ENCODE results near the gene VAMP3.
"Not testable (repeated sequence)": the region's sequence is repeated elsewhere in the genome, so short reads cannot be mapped to it uniquely, and the experiment has no call there.

VAMP3 gene

DNA sequence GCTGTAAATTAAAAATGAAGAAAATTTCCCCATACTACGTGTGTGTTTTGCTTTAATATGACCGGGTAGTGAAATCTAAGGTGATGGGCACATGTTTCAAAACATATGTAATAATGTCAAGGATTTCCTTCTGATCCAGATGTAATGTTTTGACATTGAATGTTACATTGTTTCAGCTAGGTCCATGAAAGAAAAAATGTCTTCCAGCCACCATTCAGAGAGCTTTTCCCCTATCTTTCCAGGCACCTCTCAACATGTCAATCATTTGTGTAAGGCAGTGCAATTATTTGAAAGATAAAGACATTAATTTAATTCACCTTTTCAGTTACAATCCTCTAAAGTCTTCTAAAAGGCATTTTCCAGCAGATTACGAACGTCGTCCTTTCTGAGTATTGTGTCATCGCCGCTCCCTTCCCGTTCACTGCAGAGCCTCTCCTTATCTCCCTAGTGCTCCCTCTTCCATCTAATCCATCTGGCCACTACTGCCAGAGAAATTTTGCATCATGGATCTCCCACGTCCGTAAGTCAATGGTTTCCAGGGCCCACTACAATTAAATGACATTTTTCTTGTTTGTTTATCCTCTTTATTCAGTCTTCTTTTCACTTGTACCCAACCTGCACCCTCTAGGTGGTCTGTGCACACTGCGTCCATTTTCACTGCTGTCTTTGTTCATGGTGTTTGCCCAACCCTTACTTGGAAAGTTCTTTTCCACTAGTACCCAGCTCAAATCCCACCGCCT is 1.3 kb upstream of the VAMP3 start:
- DNase-seq, result no peak

DNA sequence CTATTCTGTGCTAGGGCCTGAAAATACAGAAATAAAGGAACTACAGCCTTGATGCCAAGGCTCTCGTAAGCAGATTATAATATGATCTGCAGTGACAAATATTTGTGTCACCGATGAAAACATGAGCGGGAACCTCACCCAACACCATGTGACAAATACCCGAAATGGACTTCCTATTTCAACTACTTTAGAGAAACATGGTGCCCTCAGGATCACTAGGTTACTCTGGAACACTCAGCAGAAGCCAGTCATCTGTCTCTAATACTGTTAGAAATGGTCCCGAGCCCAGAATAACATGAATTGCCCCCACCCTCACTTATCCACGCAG is 463 bp upstream of the VAMP3 start:
- peak in 1 of 2 donors; percentile 40 for DNase-seq

- DNase-seq, result no peak
Measured at GRCh38 chr1:7771823-7772299, 765 bp downstream of the VAMP3 start.

DNA sequence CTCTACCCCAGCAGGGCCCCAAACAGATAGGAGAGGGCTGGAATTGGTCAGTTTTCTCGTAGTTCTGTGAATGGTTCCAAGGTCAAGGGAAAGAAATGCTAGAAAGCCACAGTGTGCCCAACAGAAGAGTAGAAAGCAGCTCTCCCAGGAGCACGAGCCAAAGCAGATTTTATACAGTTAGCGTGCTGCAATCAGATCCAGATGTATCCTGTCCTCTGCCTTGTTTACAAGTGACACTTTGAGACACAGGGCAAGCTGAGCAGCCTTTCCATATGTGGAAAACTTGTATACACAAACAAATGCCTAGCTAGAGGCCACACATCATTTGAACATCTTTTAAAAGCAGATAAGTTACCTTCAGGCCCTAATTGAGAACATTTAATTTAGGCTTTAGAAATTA is 6.5 kb downstream of the VAMP3 start:
- no peak for DNase-seq

GRCh38 chr1:7778133-7778628 is 7.1 kb downstream of the VAMP3 start:
- DNase-seq, result no peak

DNA sequence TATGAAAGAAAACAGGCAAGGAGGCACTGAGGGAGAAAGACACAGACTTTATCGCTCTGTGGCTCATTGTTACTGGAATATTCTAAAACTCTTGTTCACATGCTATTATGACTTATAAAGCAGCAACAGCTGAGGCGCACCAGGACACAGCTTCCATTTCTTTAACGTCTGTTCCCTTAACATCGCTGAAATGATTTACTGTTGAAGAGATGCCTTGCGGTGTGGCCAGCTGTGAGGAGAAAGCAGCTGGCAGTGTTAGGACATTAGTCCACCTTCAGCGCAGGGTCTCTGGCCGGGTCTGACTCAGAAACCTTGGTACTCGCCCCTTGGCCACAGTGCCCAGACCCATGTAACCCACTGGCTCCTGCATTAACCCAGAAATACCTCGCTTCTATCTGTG is 9.9 kb downstream of the VAMP3 start:
- DNase-seq, result no peak

GRCh38 chr1:7781501-7781900 is 10.4 kb downstream of the VAMP3 start:
- no peak for DNase-seq

DNA sequence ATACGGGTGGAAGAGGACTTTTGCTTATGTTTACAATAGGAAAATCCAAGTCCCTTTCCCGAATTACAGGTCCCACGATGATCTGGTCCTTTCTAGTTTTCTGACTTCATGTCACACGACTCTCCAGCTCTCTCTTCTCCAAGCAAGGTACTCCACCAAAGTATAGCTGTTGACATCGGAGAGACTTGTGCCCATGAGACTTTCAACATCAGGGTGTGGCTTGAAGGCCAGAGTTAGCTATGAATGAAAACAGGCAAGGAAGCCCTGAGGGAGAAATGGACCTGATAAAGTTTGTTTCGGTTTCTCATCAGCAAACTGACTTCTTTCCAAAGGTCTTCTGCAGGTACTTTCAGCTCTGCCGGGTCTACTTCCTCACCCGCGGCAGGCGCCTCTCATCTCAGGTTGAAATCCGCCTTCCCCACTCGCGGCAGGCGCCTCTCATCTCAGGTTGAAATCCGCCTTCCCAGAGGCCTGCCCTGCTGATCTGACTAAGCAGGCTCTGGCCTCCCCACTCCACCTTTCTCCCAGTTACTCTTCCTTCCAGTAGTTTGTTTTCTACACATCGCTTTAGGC is 10.9 kb downstream of the VAMP3 start:
- DNase-seq, result peak in 1 of 2 donors; percentile 27

GRCh38 chr1:7783178-7783711 is 12.1 kb downstream of the VAMP3 start:
- DNase-seq, result no peak

GRCh38 chr1:7783826-7784491 is 12.9 kb downstream of the VAMP3 start, which contains the start of gene PER3:
TSS of gene PER3 (plus strand) at chr1:7784291. CDS start at chr1:7784878, 587 bp downstream.
- peak; percentile 93 to 94 for DNase-seq

GRCh38 chr1:7784492-7785071 is 13.5 kb downstream of the VAMP3 start:
- DNase-seq, result no peak

- no peak for DNase-seq
Measured at GRCh38 chr1:7785108-7785507, 14.0 kb downstream of the VAMP3 start.

DNA sequence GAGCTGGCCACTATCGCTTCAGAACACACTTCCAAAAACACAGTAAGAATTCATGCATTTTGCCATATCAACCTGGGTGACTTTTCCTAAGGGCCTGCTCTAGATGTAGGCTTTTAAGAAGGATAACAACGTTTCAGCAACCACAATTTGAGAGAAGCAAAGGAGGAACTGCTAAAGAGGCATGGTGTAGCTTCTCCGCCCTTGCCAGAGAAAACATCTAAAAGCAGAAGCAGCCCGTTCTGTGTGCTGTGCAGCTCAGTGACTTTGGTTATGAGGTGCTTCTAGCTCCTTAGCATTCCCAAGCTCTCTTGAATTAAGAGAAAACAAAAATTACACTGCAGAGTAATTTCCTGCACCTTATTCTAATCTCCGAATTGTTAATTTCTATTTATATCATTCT is 15.7 kb downstream of the VAMP3 start:
- no peak for DNase-seq

DNA sequence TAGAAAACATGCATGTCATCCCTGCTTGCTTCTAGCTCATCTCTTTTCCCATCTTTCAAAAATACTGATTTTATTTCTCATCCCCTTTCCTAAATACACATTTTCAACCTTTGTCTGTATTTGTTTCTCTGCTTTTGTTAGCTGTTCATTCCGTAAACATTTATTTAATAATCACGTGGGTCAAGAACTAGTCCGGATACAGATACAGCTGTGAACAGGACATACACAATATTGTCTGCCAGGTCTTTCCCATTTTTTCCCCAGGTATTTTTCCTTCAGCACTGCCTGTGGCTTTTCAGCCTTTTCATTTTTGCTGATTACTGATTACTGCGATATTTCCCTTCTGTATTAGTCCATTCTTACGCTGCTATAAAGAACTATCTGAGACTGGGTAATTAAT is 18.7 kb downstream of the VAMP3 start:
- DNase-seq, result no peak

DNA sequence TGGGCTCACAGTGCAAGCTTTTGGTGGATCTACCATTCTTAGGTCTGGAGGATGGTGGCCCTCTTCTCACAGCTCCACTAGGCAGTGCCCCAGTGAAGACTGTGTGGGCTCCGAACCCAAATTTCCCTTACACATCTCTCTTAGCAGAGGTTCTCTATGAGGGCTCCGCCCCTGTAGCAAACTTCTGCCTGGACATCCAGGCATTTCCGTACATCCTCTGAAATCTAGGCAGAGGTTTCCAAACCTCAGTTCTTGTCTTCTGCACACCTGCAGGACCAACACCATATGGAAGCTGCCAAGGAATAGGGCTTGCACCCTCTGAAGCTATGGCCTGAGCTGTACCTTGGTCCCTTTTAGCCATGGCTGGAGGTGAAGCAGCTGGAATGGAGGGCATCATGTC is 19.9 kb downstream of the VAMP3 start:
- not testable (repeated sequence) for DNase-seq

DNA sequence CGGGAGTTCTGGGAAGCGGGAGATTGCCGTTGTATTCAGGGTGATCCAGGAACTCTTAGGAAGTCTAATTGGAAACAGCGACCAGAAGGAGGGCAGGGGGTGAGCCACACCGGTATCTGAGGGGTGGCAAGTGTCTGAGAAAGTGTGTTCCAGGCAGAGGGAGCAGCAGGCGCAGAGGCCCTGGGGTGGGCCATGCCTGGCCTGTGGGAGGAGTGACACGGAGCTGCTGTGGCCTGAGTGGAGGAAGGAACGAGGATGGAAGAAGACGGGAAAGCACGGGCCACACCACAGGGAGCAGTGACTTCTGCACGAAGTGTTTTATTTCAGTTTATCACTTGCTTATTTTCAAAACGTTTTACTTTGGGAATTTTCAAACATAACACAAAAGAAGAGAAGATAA is 24.3 kb downstream of the VAMP3 start:
- no peak for DNase-seq

DNA sequence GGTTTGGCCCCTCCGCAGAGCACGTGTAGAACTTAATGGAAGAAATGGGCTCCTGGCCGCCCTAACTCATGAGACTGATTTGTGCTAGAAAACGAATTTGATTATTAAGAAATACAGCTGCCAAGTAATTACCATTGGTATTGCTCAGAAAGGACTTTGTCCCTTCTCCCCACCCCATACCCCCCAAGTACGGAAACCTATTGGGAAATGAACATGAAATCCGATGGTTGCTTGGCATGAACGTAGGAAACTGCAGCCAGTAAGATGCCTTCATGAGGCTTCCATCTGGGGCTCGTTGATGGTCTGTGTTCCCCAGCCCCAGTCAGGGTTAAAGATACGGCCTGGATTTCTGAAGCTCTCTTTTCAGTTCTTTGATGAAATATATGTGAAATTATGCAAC is 34.4 kb downstream of the VAMP3 start:
- no peak for DNase-seq

DNA sequence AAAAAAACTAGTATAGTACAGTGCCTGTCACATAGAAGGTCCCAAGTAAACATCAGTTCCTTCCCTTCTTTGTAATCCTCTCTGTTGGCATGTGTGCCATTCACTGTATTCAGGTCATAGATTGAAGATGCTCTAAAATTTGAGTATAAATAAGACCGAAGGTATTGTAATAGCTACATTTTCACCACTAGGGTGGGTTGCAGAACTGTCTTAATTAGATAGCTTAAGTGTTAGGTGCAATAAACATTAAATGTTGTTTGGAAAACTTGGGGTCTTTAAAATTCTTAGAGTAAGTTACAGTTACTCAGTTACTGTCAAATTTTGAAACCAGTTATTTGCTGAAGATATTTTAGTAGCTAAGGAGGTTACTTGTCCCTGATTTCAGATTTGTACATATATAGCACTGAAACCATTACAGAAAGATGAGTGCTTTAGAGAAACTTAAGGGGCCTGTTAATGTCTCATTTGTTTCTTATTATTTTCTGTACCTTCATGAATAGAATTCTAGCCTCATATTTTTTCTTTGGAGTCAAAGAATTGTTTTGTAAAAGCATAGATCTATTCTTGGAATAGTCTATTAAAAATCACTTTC is 37.3 kb downstream of the VAMP3 start:
- DNase-seq, result peak in 1 of 2 donors; percentile 43

- no peak for DNase-seq
Measured at GRCh38 chr1:7809742-7810141, 38.6 kb downstream of the VAMP3 start.

- peak in 1 of 2 donors; percentile 39 for DNase-seq
Measured at GRCh38 chr1:7810395-7810794, 39.3 kb downstream of the VAMP3 start.

DNA sequence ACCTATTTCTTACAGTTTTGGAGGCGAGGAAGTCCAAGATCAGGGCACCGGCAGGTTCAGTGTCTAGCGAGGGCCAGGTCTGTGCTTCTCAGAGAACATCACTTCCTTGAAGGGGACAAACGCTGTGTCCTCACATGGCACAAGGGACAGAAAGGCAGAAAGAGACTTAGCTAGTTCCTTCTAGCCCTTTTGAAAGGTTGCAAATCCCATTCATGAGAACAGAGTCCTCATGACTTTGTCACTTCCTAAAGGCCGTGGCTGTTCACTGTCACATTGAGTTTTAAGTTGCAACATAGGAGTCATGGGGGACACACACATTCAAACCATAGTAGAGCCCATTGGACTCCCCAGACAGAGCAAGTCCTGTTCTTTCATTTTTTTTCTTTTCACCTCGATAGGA is 40.4 kb downstream of the VAMP3 start:
- no peak for DNase-seq

DNA sequence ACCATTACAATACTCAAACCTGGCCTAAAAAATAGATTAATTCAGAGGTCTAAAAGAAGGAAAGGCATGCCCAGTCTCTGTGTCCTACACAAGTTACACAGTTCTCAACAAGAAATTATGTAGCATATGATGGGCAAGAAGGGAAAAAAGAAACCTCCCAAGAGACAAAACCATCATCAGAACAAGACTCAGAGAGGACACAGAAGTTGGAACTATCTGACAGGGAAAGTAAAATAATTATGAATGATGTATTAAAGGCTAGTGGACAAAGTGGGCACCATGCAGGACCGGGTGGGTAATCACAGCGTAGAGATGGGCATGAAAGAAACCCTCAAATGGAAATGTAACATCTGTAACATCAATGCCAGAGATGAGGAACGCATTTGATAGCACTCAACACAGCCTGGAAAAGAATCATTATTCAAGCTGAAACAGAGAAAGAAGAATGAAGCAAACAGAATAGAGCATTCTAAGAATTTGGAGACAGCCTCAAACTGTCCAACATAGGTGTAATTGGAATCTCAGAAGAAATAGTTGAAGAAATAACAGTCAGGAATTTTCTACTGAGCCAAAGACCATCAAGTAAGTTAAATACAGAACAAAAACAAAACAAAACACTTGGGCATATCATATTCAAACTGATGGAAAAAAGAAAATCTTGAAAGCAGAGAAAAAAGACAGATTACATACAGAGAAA is 42.7 kb downstream of the VAMP3 start:
- DNase-seq, result no peak
